Measurements from ENCODE around the gene LAMP5. TPM values are rescaled to one million over a fixed set of nuclear protein-coding genes. Genes with fewer than 3 reads are reported as not detected.

LAMP5 gene
- total RNA-seq, 1 donor from 2014 or later = 2.3 TPM

DNA sequence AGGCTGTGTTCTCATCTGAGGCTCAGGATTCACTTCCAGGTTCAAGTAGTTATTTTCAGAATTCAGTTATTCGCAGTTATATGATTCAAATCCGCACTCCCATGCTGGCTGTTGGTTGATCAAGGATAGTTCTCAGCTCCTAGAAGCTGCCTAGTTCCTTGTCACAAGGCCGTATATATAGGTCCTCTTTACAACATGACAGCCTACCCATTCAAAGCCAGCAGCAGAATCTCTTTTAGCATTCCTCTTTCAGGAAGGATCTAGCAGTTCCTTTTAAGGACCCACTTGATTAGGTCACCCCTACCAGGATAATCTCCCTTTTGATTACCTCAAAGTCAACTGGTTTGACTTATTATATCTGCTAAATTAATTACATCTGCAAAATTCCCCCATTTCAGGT is 23.8 kb upstream of the LAMP5 start:
- DNase-seq (ENCODE audit: low read depth) = no peak
- H4K20me1 ChIP-seq (ENCODE audit: insufficient read depth, low read length) = no peaks in the 10 kb centered on the region
- H3K4me3 ChIP-seq (ENCODE audit: insufficient read depth, low read depth, low read length) = no peak overlapping the region
- peaks cover 10% of the 10 kb centered on the region for H3K4me1 Mint-ChIP-seq (ENCODE audit: low read depth, unreplicated experiment)
- FAIRE-seq = no peak
- H3K9me3 Mint-ChIP-seq (ENCODE audit: unreplicated experiment) = peaks cover 2% of the 10 kb centered on the region
- no peaks in the 10 kb centered on the region for H3K79me2 ChIP-seq (ENCODE audit: insufficient read depth, low read length)
- H3K36me3 Mint-ChIP-seq (ENCODE audit: low read depth, unreplicated experiment) = no peaks in the 10 kb centered on the region
- no peaks in the 10 kb centered on the region for H3K27me3 ChIP-seq (ENCODE audit: insufficient read depth, low read length)
- no peak overlapping the region for H3K27ac ChIP-seq (ENCODE audit: low read depth, low read length)
- TF ChIP-seq CTCF (IDR thresholded peaks at IDR 0.05; ENCODE audit: insufficient read depth, low read depth, low read length) (no peak), EZH2 (IDR thresholded peaks at IDR 0.05; ENCODE audit: insufficient read depth, low read length) (no peak)
- no peak overlapping the region for H3K4me3 Mint-ChIP-seq (ENCODE audit: unreplicated experiment)
- no peak overlapping the region for H3K4me2 ChIP-seq (ENCODE audit: low read length)
- H3K27me3 Mint-ChIP-seq (ENCODE audit: low read depth, unreplicated experiment) = no peaks in the 10 kb centered on the region
- H2AFZ ChIP-seq (ENCODE audit: low read depth, low read length) = no peak overlapping the region
- no peaks in the 10 kb centered on the region for H3K36me3 ChIP-seq (ENCODE audit: insufficient read depth, low read length)
- H3K4me1 ChIP-seq (ENCODE audit: insufficient read depth, low read length) = no peaks in the 10 kb centered on the region
- no peak overlapping the region for H3K9ac ChIP-seq (ENCODE audit: low read length)
- no peak overlapping the region for H3K27ac Mint-ChIP-seq (ENCODE audit: unreplicated experiment)
- H3K9me3 ChIP-seq (ENCODE audit: insufficient read depth, low read depth, low read length) = no peaks in the 10 kb centered on the region

DNA sequence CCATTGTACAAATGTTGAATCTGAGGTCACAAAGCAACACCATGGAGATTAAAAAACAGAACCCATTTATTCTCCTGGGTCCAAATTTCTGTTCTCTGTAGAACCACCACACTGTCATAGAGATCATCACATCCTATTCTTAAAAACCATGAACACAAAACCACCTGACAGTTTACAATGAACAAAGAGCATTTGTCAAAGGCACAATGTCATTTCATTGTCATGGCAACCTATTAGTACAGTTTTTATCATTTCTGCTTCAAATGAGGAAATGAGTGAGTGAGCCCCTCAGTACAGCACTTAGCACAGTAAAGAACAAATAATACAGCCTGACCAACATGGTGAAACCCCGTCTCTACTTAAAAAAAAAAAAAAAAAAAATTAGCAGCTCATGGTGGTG is 23.1 kb upstream of the LAMP5 start:
- no peak overlapping the region for H3K4me3 Mint-ChIP-seq (ENCODE audit: unreplicated experiment)
- H3K27ac Mint-ChIP-seq (ENCODE audit: unreplicated experiment) = no peak overlapping the region
- Histone ChIP-seq H3K4me2 (ENCODE audit: low read length) (no peak overlapping the region), H2AFZ (ENCODE audit: low read depth, low read length) (no peak overlapping the region), H3K36me3 (ENCODE audit: insufficient read depth, low read length) (no peaks in the 10 kb centered on the region), H3K79me2 (ENCODE audit: insufficient read depth, low read length) (no peaks in the 10 kb centered on the region), H3K27me3 (ENCODE audit: insufficient read depth, low read length) (no peaks in the 10 kb centered on the region), H3K9me3 (ENCODE audit: insufficient read depth, low read depth, low read length) (no peaks in the 10 kb centered on the region), H3K9ac (ENCODE audit: low read length) (no peak overlapping the region), H4K20me1 (ENCODE audit: insufficient read depth, low read length) (no peaks in the 10 kb centered on the region), H3K27ac (ENCODE audit: low read depth, low read length) (no peak overlapping the region), H3K4me3 (ENCODE audit: insufficient read depth, low read depth, low read length) (no peak overlapping the region), H3K4me1 (ENCODE audit: insufficient read depth, low read length) (no peaks in the 10 kb centered on the region)
- no peak for DNase-seq (ENCODE audit: low read depth)
- peaks cover 10% of the 10 kb centered on the region for H3K4me1 Mint-ChIP-seq (ENCODE audit: low read depth, unreplicated experiment)
- TF ChIP-seq CTCF (IDR thresholded peaks at IDR 0.05; ENCODE audit: insufficient read depth, low read depth, low read length) = no peak
- TF ChIP-seq EZH2 (IDR thresholded peaks at IDR 0.05; ENCODE audit: insufficient read depth, low read length) = no peak
- peaks cover 1% of the 10 kb centered on the region for H3K9me3 Mint-ChIP-seq (ENCODE audit: unreplicated experiment)
- FAIRE-seq = no peak
- H3K36me3 Mint-ChIP-seq (ENCODE audit: low read depth, unreplicated experiment) = no peaks in the 10 kb centered on the region
- peaks cover 3% of the 10 kb centered on the region for H3K27me3 Mint-ChIP-seq (ENCODE audit: low read depth, unreplicated experiment)

DNA sequence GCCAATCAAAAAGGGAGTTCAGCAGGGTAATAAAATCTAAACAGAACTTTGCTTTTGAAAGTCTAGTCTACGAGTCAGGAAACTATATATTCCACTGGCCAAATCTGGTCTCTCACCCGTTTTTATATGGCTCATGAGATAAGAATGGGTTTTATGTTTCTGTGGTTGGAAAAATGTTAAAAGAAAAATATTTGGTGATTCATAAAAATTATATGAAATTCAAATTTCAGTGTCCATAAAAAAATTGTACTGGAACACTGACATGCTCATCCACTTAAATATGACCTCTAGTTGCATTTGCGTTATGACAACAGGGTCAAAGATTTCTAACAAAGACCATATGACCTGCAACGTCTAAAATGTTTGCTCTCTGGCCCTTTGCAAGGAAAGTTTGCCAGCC is 22.3 kb upstream of the LAMP5 start:
- FAIRE-seq = no peak
- H3K9ac ChIP-seq (ENCODE audit: low read length) = no peak overlapping the region
- H3K4me2 ChIP-seq (ENCODE audit: low read length) = no peak overlapping the region
- H3K36me3 Mint-ChIP-seq (ENCODE audit: low read depth, unreplicated experiment) = no peaks in the 10 kb centered on the region
- H3K4me3 ChIP-seq (ENCODE audit: insufficient read depth, low read depth, low read length) = no peak overlapping the region
- TF ChIP-seq CTCF (IDR thresholded peaks at IDR 0.05; ENCODE audit: insufficient read depth, low read depth, low read length) (no peak), EZH2 (IDR thresholded peaks at IDR 0.05; ENCODE audit: insufficient read depth, low read length) (no peak)
- H3K27ac Mint-ChIP-seq (ENCODE audit: unreplicated experiment) = no peak overlapping the region
- no peaks in the 10 kb centered on the region for H3K79me2 ChIP-seq (ENCODE audit: insufficient read depth, low read length)
- no peaks in the 10 kb centered on the region for H3K9me3 ChIP-seq (ENCODE audit: insufficient read depth, low read depth, low read length)
- no peak for DNase-seq (ENCODE audit: low read depth)
- no peak overlapping the region for H3K4me3 Mint-ChIP-seq (ENCODE audit: unreplicated experiment)
- no peaks in the 10 kb centered on the region for H3K27me3 ChIP-seq (ENCODE audit: insufficient read depth, low read length)
- H3K9me3 Mint-ChIP-seq (ENCODE audit: unreplicated experiment) = peaks cover 1% of the 10 kb centered on the region
- no peaks in the 10 kb centered on the region for H4K20me1 ChIP-seq (ENCODE audit: insufficient read depth, low read length)
- H2AFZ ChIP-seq (ENCODE audit: low read depth, low read length) = no peak overlapping the region
- peaks cover 3% of the 10 kb centered on the region for H3K27me3 Mint-ChIP-seq (ENCODE audit: low read depth, unreplicated experiment)
- H3K36me3 ChIP-seq (ENCODE audit: insufficient read depth, low read length) = no peaks in the 10 kb centered on the region
- H3K4me1 ChIP-seq (ENCODE audit: insufficient read depth, low read length) = no peaks in the 10 kb centered on the region
- peaks cover 10% of the 10 kb centered on the region for H3K4me1 Mint-ChIP-seq (ENCODE audit: low read depth, unreplicated experiment)
- H3K27ac ChIP-seq (ENCODE audit: low read depth, low read length) = no peak overlapping the region
